GM12878 (cell line): ENCODE results near the gene SPINT1. TPM values are rescaled to one million over a fixed set of nuclear protein-coding genes. Genes with fewer than 3 reads are reported as not detected.

Source experiments
- DPF2 ChIP-seq: fragments of 450-650 bp; IDR thresholded peaks from 2 replicates; pipeline ENCODE4 v1.6.1; 2017; ENCODE audit warnings: mild to moderate bottlenecking
- polyA plus RNA-seq, 11 experiments: library from polyadenylated mRNA; depleted of rRNA in 4 of 11; unstranded in 6 of 11; stranded (reverse) in 5 of 11; fragments of >200 nt; fragmentation: Nextera tagmentation in 4 of 11; fragmentation: Illumina TruSeq in 1 of 11; extraction: Ambion mirVana in 4 of 11; extraction: Trizol in 1 of 11; gene quantifications; 1 replicate in 1 of 11; 2 replicates in 10 of 11; pipeline versions ENCODE4 v1.2.1 to v1.2.3, GENCODE V29; 2011 to 2016; ENCODE audit warnings: inconsistent platforms in 2 of 11, missing spikeins in 2 of 11, low read depth in 1 of 11
- total RNA-seq, 4 experiments: library from RNA; depleted of rRNA in 3 of 4; stranded (reverse); fragments of >200 nt in 3 of 4; fragmentation: Illumina TruSeq in 1 of 4; extraction: Trizol in 1 of 4; gene quantifications; 2 replicates each; pipeline versions ENCODE4 v1.2.1 to v1.2.3, GENCODE V29; 2013 to 2021
- TF ChIP-seq, protein P1 (sequence below): fragments of 450-650 bp; formaldehyde crosslinking; IDR thresholded peaks from 2 replicates; pipeline ENCODE4 v1.4.0; 2022; ENCODE audit warnings: mild to moderate bottlenecking, moderate library complexity
- TF ChIP-seq, protein P2 (sequence below): IDR thresholded peaks from 2 replicates; pipeline ENCODE4 v1.6.1; 2011; ENCODE audit warnings: borderline replicate concordance, low read depth, mild to moderate bottlenecking, moderate library complexity, low read length; ENCODE audit not compliant: insufficient read depth, poor library complexity, severe bottlenecking

The SPINT1 gene
- total and polyA plus RNA-seq, 10 of the 15 experiments (the other 5 are each of a cell fraction or from before 2014, with no cell fraction given), result 3.5 to 28.6 (median 10.2) TPM

DNA sequence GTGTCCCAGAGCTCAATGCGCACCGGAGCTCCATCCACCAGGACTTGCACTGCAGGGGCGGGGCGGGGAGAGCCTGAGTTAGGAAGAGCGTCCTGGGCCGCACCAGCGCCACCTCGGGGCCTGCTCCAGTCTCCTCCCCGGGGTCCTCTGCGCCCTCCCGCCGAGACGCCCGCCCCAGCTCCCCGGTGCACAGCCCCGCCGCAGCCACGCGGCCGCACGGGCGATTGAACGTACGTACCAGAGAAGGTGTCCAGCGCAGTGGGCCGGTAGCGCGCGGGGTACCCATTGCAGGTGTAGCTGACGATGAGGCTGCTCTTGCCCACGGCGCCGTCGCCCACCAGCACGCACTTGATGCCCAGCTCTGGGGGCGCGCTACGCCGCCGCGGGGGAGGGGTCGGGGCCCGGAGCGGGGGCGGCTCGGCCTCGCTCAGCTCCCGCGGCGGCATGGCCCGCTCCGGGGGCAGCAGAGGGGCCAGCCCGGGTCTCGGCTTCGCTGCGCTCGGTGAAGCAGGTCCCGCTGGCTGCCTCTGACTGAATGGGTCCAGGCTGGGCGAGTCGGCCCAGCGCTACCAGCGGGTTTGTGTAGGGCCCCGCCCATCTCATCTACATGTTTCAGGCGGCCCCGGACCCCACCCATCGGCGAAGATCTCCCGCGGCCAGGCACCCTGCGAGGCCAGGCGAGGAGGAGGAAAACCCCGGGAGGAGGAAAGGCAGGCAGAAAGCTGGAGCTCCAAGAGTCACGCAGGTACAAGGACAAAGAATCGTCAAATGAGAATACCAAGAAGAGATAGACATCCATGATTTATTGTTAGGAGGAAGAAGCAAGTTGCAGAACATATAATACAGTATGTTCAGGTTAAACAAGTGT is 30.1 kb downstream of the SPINT1 start, which contains the start of gene RHOV (continued):
- TF ChIP-seq, protein P1, sequence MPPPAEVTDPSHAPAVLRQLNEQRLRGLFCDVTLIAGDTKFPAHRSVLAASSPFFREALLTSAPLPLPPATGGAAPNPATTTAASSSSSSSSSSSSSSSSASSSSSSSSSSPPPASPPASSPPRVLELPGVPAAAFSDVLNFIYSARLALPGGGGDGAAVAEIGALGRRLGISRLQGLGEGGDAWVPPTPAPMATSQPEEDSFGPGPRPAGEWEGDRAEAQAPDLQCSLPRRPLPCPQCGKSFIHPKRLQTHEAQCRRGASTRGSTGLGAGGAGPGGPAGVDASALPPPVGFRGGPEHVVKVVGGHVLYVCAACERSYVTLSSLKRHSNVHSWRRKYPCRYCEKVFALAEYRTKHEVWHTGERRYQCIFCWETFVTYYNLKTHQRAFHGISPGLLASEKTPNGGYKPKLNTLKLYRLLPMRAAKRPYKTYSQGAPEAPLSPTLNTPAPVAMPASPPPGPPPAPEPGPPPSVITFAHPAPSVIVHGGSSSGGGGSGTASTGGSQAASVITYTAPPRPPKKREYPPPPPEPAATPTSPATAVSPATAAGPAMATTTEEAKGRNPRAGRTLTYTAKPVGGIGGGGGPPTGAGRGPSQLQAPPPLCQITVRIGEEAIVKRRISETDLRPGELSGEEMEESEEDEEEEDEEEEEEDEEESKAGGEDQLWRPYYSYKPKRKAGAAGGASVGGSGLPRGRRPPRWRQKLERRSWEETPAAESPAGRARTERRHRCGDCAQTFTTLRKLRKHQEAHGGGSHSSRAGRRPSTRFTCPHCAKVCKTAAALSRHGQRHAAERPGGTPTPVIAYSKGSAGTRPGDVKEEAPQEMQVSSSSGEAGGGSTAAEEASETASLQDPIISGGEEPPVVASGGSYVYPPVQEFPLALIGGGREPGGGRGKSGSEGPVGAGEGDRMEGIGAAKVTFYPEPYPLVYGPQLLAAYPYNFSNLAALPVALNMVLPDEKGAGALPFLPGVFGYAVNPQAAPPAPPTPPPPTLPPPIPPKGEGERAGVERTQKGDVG (CRISPR knock-in tag), result no peak
- TF ChIP-seq, protein P2, sequence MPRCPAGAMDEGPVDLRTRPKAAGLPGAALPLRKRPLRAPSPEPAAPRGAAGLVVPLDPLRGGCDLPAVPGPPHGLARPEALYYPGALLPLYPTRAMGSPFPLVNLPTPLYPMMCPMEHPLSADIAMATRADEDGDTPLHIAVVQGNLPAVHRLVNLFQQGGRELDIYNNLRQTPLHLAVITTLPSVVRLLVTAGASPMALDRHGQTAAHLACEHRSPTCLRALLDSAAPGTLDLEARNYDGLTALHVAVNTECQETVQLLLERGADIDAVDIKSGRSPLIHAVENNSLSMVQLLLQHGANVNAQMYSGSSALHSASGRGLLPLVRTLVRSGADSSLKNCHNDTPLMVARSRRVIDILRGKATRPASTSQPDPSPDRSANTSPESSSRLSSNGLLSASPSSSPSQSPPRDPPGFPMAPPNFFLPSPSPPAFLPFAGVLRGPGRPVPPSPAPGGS, result peak; percentile 26
- TF ChIP-seq DPF2, result peak; percentile 73
